Naive B cell (primary cell): Measurements from ENCODE around the gene UGT1A8. TPM values are rescaled to one million over a fixed set of nuclear protein-coding genes. Genes with fewer than 3 reads are reported as not detected.
"Not testable (repeated sequence)": the region's sequence is repeated elsewhere in the genome, so short reads cannot be mapped to it uniquely, and the experiment has no call there.

Source experiments
- ATAC-seq, 2 donors: fragments of 150-1000 bp; cut with Tn5 transposase; 2 replicates each; pipeline ENCODE4 v1.10.0; 2021; ENCODE audit warnings: low read depth in 2 of 2, mild to moderate bottlenecking in 2 of 2, moderate library complexity in 2 of 2
- DNase-seq: peaks from one replicate; pipeline ENCODE4 v3.0.0; 2022
- H3K27ac Mint-ChIP-seq, 6 donors: one replicate each; pipeline ENCODE4 v1.8.0; 2020 to 2022; ENCODE audit warnings: mild to moderate bottlenecking in 6 of 6, mixed read lengths in 6 of 6, moderate library complexity in 5 of 6, inconsistent platforms in 2 of 6
- H3K27me3 Mint-ChIP-seq, 3 donors: one replicate each; pipeline ENCODE4 v1.8.0; 2021 to 2022; ENCODE audit warnings: mixed read lengths in 3 of 3, mild to moderate bottlenecking in 1 of 3
- H3K36me3 Mint-ChIP-seq, 2 donors: one replicate each; pipeline ENCODE4 v1.8.0; 2020 to 2022; ENCODE audit warnings: mixed read lengths in 2 of 2, inconsistent platforms in 1 of 2, mild to moderate bottlenecking in 1 of 2
- H3K4me1 Mint-ChIP-seq, 3 donors: one replicate each; pipeline ENCODE4 v1.8.0; 2020 to 2022; ENCODE audit warnings: mixed read lengths in 3 of 3, inconsistent platforms in 1 of 3, mild to moderate bottlenecking in 1 of 3, moderate library complexity in 1 of 3
- H3K4me3 Mint-ChIP-seq, 8 donors: one replicate each; pipeline ENCODE4 v1.8.0; 2020 to 2022; ENCODE audit warnings: mild to moderate bottlenecking in 8 of 8, mixed read lengths in 8 of 8, moderate library complexity in 8 of 8, inconsistent platforms in 2 of 8
- H3K9me3 Mint-ChIP-seq, 7 donors: one replicate each; pipeline ENCODE4 v1.8.0; 2020 to 2022; ENCODE audit warnings: mixed read lengths in 7 of 7, mild to moderate bottlenecking in 5 of 7, inconsistent platforms in 2 of 7, moderate library complexity in 1 of 7
- polyA plus RNA-seq, 6 donors: library from polyadenylated mRNA; unstranded; fragments of 300-500 nt; fragmentation: Illumina TruSeq; gene quantifications; one replicate each; pipeline ENCODE4 v1.2.3, GENCODE V29; 2021; ENCODE audit warnings: low read depth in 6 of 6

The UGT1A8 gene
- polyA plus RNA-seq, 6 donors from 2014 or later: not detected

- no peak overlapping the region for H3K4me3 Mint-ChIP-seq
- H3K36me3 Mint-ChIP-seq: no peaks in the 10 kb centered on the region
- peak overlapping the region in 1 of 6 donors; percentile 80 for H3K27ac Mint-ChIP-seq
- peaks cover 0 to 5% (median 0%) of the 10 kb centered on the region in 7 donors for H3K9me3 Mint-ChIP-seq
- ATAC-seq (no peak), DNase-seq (no peak)
- no peaks in the 10 kb centered on the region for H3K4me1 Mint-ChIP-seq
- H3K27me3 Mint-ChIP-seq: peaks cover 0 to 19% (median 9%) of the 10 kb centered on the region in 3 donors
Observed at GRCh38 chr2:233698740-233699139, 81.3 kb downstream of the UGT1A8 start.

GRCh38 chr2:233699424-233700027 is 82.1 kb downstream of the UGT1A8 start:
- DNase-seq (no peak), ATAC-seq (no peak)

GRCh38 chr2:233700028-233700635 is 82.7 kb downstream of the UGT1A8 start:
- DNase-seq (no peak), ATAC-seq (no peak)
- Mint-ChIP-seq H3K27ac (no peak overlapping the region), H3K27me3 (peaks cover 0 to 24% (median 12%) of the 10 kb centered on the region in 3 donors), H3K36me3 (no peaks in the 10 kb centered on the region), H3K9me3 (peaks cover 0 to 8% (median 5%) of the 10 kb centered on the region in 7 donors), H3K4me3 (no peak overlapping the region), H3K4me1 (no peaks in the 10 kb centered on the region)

More at GRCh38 chr2:233699424-233700027, 82.1 kb downstream of the UGT1A8 start:
- peaks cover 0 to 24% (median 9%) of the 10 kb centered on the region in 3 donors for H3K27me3 Mint-ChIP-seq
- H3K27ac Mint-ChIP-seq: no peak overlapping the region
- H3K4me1 Mint-ChIP-seq: no peaks in the 10 kb centered on the region
- H3K9me3 Mint-ChIP-seq: peaks cover 0 to 8% (median 5%) of the 10 kb centered on the region in 7 donors
- H3K4me3 Mint-ChIP-seq: no peak overlapping the region
- no peaks in the 10 kb centered on the region for H3K36me3 Mint-ChIP-seq

GRCh38 chr2:233700842-233701241 is 83.4 kb downstream of the UGT1A8 start:
- H3K27me3 Mint-ChIP-seq: peaks cover 0 to 24% (median 17%) of the 10 kb centered on the region in 3 donors
- not testable (repeated sequence) for DNase-seq, ATAC-seq, H3K4me1 Mint-ChIP-seq, H3K27ac Mint-ChIP-seq, H3K9me3 Mint-ChIP-seq, H3K36me3 Mint-ChIP-seq, H3K4me3 Mint-ChIP-seq

DNA sequence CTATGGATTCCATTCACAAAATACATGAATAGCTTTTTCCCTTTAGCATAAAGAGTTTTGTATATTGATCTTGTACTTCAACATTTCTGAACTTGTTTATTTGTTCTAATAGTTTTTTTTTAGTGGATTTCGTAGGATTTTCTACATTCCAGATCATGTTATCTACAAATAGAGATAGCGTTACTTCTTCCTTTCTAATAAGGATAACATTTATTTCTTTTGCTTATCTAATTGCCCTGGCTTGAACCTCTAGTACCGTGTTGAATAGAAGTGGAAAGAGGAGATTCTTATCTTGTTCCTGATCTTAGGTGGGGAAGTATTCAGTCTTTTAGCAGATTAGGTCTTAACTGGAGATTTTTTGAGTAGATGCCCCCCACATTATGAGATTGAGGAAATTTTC is 84.8 kb downstream of the UGT1A8 start:
- H3K27ac Mint-ChIP-seq: no peak overlapping the region
- no peak for DNase-seq
- no peaks in the 10 kb centered on the region for H3K4me1 Mint-ChIP-seq
- H3K27me3 Mint-ChIP-seq: peaks cover 0 to 27% (median 17%) of the 10 kb centered on the region in 3 donors
- no peak for ATAC-seq
- H3K9me3 Mint-ChIP-seq: peaks cover 0 to 8% (median 3%) of the 10 kb centered on the region in 7 donors
- H3K36me3 Mint-ChIP-seq: no peaks in the 10 kb centered on the region
- H3K4me3 Mint-ChIP-seq: no peak overlapping the region

GRCh38 chr2:233705911-233706506 is 88.6 kb downstream of the UGT1A8 start:
- Mint-ChIP-seq H3K9me3 (peaks cover 0 to 8% (median 3%) of the 10 kb centered on the region in 7 donors), H3K4me1 (peaks cover 0 to under 1% (median 0%) of the 10 kb centered on the region in 3 donors), H3K4me3 (no peak overlapping the region), H3K27me3 (peaks cover 5 to 19% (median 8%) of the 10 kb centered on the region in 3 donors), H3K36me3 (no peaks in the 10 kb centered on the region), H3K27ac (no peak overlapping the region)
- DNase-seq (no peak), ATAC-seq (no peak)

DNA sequence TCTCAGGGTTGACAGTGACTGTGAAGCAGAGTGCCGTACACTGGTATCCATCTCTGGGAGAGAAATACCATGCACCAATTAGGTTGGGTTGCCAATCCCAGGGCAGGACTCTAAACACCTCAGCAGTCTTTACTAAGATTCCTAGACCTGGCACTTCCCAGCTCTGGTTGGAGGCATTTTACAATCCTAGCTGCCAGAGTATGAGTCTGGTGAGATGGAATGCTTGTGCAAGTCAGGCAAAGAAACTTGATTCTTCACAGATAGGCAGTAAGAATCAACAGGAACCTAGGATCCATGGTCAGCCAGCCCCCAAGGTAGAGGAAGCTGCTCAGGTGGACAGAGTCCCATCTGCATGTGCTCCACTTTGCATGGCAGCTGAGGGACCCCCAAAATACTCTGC is 89.3 kb downstream of the UGT1A8 start:
- DNase-seq: no peak

DNA sequence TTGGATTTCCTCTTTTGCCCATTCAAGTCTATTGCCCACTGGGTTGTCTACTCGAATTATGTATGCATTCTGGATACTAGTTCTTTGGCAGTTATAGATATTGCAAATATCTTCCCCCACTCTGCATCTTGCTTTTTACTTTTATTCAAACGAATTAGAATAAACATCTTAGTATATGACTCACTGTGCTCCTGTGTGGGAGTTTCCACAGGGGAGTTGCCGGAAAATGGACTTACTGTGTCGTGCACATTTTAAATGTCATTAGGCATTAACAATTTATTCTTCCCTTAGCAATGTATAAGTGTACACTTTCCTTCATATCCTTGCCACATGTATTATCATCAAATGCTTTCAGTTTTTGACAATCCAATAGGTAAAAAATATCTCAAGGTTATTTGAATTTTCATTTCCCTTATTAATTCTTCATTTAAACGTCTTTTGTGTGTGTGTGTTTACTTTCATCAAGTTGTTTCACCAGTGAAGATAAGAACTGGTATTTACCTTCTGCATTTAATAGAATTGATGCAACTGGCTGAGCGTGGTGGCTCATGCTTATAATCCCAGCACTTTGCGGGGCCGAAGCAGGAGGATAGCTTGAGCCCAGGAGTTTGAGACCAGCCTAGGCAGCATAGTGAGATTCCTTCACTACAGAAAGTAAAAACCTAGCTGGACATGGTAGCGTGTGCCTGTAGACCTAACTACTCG is 90.7 kb downstream of the UGT1A8 start:
- peaks cover 5 to 7% (median 6%) of the 10 kb centered on the region in 3 donors for H3K4me1 Mint-ChIP-seq
- H3K27me3 Mint-ChIP-seq: peaks cover 8 to 24% (median 10%) of the 10 kb centered on the region in 3 donors
- ATAC-seq: no peak
- peak overlapping the region in 1 of 8 donors; percentile 16 for H3K4me3 Mint-ChIP-seq
- H3K36me3 Mint-ChIP-seq: no peaks in the 10 kb centered on the region
- H3K27ac Mint-ChIP-seq: no peak overlapping the region
- no peak for DNase-seq
- peaks cover 0 to 8% (median 3%) of the 10 kb centered on the region in 7 donors for H3K9me3 Mint-ChIP-seq

More for the DNA sequence above, 89.3 kb downstream of the UGT1A8 start:
- no peak for ATAC-seq
- Mint-ChIP-seq H3K9me3 (peaks cover 0 to 8% (median 3%) of the 10 kb centered on the region in 7 donors), H3K27me3 (peaks cover 8 to 19% (median 10%) of the 10 kb centered on the region in 3 donors), H3K27ac (no peak overlapping the region), H3K36me3 (no peaks in the 10 kb centered on the region), H3K4me1 (peaks cover 5 to 6% (median 6%) of the 10 kb centered on the region in 3 donors), H3K4me3 (no peak overlapping the region)

DNA sequence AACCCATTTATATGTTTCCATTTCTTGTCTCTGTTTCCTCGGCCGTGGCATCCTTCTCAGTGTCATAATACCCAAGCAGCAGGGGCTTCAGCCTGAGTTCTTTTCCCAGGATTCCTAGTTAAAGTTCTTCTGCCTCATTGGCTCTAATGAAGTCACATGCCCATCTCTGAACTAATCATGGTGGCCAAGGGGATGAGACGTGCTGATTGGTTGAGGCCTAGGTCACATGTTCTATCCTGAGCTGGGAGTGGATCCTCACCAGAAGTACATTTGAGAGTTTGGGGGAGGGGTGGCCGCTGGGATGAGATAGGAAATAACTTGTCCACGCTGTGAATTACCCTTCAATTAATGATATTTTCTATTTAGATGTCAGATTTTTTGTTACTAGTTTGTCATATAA is 91.5 kb downstream of the UGT1A8 start:
- Mint-ChIP-seq H3K4me1 (peaks cover 5 to 7% (median 6%) of the 10 kb centered on the region in 3 donors), H3K27ac (no peak overlapping the region), H3K9me3 (peaks cover 0 to 4% (median 3%) of the 10 kb centered on the region in 7 donors), H3K4me3 (no peak overlapping the region), H3K36me3 (no peaks in the 10 kb centered on the region), H3K27me3 (peaks cover 12 to 23% (median 13%) of the 10 kb centered on the region in 3 donors)
- no peak for ATAC-seq
- DNase-seq: no peak

DNA sequence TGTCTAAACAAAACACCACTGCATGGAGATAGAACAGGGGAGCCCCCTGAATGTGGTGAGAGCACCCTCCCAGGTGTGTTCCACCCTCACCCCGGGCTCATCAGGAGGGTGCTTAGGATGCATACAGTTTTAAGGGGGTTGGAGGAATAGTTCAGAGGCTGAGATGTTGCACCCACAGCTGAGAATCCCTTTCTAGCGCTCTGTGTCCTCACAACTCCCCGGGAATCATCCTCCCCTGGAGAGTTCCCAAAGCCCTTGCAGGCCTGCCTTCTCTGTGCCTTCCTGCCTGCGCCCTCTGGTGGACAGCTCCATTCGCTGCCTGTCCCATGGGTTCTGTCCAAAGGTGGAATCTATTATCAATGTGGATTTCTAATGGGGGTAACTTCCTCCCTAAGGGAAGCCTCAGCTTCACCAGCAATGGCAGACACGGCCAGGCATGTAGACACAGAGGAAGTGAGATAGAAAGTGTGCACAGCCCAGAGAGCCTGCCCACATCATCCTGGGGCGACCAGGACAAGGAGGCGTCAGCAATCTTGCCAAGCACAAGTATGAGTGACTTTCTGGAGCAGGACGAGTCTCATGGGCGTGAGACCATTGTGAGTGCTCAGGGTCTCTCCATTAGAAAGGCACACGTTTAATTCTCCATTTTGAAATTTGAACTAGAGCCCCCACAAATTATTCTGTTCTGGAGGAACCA is 94.0 kb downstream of the UGT1A8 start:
- H3K9me3 Mint-ChIP-seq: no peaks in the 10 kb centered on the region
- H3K27me3 Mint-ChIP-seq: peaks cover 16 to 25% (median 21%) of the 10 kb centered on the region in 3 donors
- DNase-seq (peak; percentile 49), ATAC-seq (peak; percentile 67 to 75)
- peak overlapping the region in 1 of 6 donors; percentile 83 for H3K27ac Mint-ChIP-seq
- H3K4me1 Mint-ChIP-seq: peaks cover 5 to 7% (median 6%) of the 10 kb centered on the region in 3 donors
- H3K4me3 Mint-ChIP-seq: no peak overlapping the region
- H3K36me3 Mint-ChIP-seq: no peaks in the 10 kb centered on the region

DNA sequence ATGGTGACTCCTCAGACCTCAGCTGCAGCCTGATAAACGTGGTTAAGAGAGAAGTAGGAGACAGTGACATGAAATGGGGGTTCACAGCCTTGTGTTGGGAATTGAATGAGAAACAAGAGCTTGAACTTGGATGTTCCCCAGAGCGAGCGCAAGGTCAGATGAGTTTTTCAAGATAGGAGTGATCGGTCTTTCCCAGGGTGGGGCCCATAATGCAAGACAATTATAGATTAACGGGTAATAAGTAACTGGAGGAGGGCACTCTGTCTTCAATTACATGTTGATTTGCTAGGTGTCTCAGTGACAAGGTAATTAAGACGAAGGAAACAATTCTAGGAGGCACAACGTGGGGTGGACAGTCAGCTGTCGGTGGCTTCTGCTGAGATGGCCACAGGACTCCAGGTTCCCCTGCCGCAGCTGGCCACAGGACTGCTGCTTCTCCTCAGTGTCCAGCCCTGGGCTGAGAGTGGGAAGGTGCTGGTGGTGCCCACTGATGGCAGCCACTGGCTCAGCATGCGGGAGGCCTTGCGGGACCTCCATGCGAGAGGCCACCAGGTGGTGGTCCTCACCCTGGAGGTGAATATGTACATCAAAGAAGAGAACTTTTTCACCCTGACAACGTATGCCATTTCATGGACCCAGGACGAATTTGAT is 95.3 kb downstream of the UGT1A8 start, which contains the start of gene UGT1A5:
UGT1A5 (plus strand) TSS at position 297 of the 651 bp plus-strand sequence; CDS start at position 382, 85 bp downstream.
- H3K27me3 Mint-ChIP-seq: peaks cover 21 to 29% (median 28%) of the 10 kb centered on the region in 3 donors
- H3K36me3 Mint-ChIP-seq: no peaks in the 10 kb centered on the region
- H3K4me1 Mint-ChIP-seq: peaks cover 5 to 7% (median 6%) of the 10 kb centered on the region in 3 donors
- ATAC-seq (no peak), DNase-seq (no peak)
- no peak within 1 kb of the TSS for H3K4me3 Mint-ChIP-seq
- peak within 1 kb of the TSS in 1 of 6 donors; percentile 83 for H3K27ac Mint-ChIP-seq
- H3K9me3 Mint-ChIP-seq: no peaks in the 10 kb centered on the region

DNA sequence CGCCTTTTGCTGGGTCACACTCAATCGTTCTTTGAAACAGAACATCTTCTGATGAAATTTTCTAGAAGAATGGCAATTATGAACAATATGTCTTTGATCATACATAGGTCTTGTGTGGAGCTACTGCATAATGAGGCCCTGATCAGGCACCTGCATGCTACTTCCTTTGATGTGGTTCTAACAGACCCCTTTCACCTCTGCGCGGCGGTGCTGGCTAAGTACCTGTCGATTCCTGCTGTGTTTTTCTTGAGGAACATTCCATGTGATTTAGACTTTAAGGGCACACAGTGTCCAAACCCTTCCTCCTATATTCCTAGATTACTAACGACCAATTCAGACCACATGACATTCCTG is 95.8 kb downstream of the UGT1A8 start:
- Mint-ChIP-seq H3K4me3 (no peak overlapping the region), H3K4me1 (peaks cover 5 to 7% (median 6%) of the 10 kb centered on the region in 3 donors), H3K27me3 (peaks cover 26 to 33% (median 32%) of the 10 kb centered on the region in 3 donors), H3K9me3 (peaks cover 0 to under 1% (median 0%) of the 10 kb centered on the region in 7 donors), H3K27ac (no peak overlapping the region), H3K36me3 (no peaks in the 10 kb centered on the region)
- ATAC-seq: no peak
- DNase-seq: no peak
